NCI-H2107 (cell line): ENCODE data around the gene SYTL1.

ENCODE experiments used
- DNase-seq: peaks from one replicate; lab custom pipeline; 2025; lab: John Stamatoyannopoulos, UW

SYTL1 gene

GRCh38 chr1:27341525-27342252, at the start of gene SYTL1:
Gene SYTL1 (plus strand): TSS chr1:27342022. CDS start chr1:27345335, 3,313 bp downstream.
- peak; percentile 85 for DNase-seq

- DNase-seq: no peak
These were observed 49.7 kb upstream of the SYTL1 start for GRCh38 chr1:27292106-27292505.

- no peak for DNase-seq
These were observed 47.9 kb upstream of the SYTL1 start for GRCh38 chr1:27293915-27294314.

- DNase-seq: peak; percentile 32
These were observed 45.0 kb upstream of the SYTL1 start for GRCh38 chr1:27296773-27297291.

GRCh38 chr1:27297903-27298302, 43.9 kb upstream of the SYTL1 start:
- no peak for DNase-seq

GRCh38 chr1:27298632-27299384, 43.0 kb upstream of the SYTL1 start:
- no peak for DNase-seq

GRCh38 chr1:27299385-27300271, 42.2 kb upstream of the SYTL1 start:
- DNase-seq: no peak

GRCh38 chr1:27300341-27301051, 41.3 kb upstream of the SYTL1 start:
- DNase-seq: peak; percentile 85

- no peak for DNase-seq
These were observed 40.8 kb upstream of the SYTL1 start for GRCh38 chr1:27301052-27301422.

- DNase-seq: peak; percentile 89
These were observed 40.1 kb upstream of the SYTL1 start for GRCh38 chr1:27301582-27302199.

- no peak for DNase-seq
These were observed 39.2 kb upstream of the SYTL1 start for GRCh38 chr1:27302612-27303011.

GRCh38 chr1:27303509-27303908, 38.3 kb upstream of the SYTL1 start:
- no peak for DNase-seq

GRCh38 chr1:27306071-27306470, 35.8 kb upstream of the SYTL1 start:
- no peak for DNase-seq

GRCh38 chr1:27306892-27307761, 34.7 kb upstream of the SYTL1 start:
- DNase-seq: peak; percentile 66

- peak; percentile 58 for DNase-seq
These were observed 33.8 kb upstream of the SYTL1 start for GRCh38 chr1:27307874-27308598.

- DNase-seq: no peak
These were observed 27.7 kb upstream of the SYTL1 start for GRCh38 chr1:27314169-27314568.

- no peak for DNase-seq
These were observed 27.1 kb upstream of the SYTL1 start for GRCh38 chr1:27314737-27315136.

- no peak for DNase-seq
These were observed 25.0 kb upstream of the SYTL1 start for GRCh38 chr1:27316860-27317259.

GRCh38 chr1:27318136-27318535, 23.7 kb upstream of the SYTL1 start:
- no peak for DNase-seq
